ENCODE results near the gene TSPAN14.

- no peak for TF ChIP-seq CTCF (conservative IDR thresholded peaks at IDR 0.05 in 1 of 2, IDR thresholded peaks at IDR 0.05 in 1 of 2; ENCODE audit: low read depth in 1 of 2, low read length in 2 of 2)
- TF ChIP-seq EZH2 (IDR thresholded peaks at IDR 0.05; ENCODE audit: low read length, missing control alignments): no peak
Measured at GRCh38 chr10:80537086-80537735, 83.1 kb downstream of the TSPAN14 start.
